K562 (cell line): ENCODE measurements around the gene OR5A2. TPM values are rescaled to one million over a fixed set of nuclear protein-coding genes. Genes with fewer than 3 reads are reported as not detected.
"Not testable (repeated sequence)": the region's sequence is repeated elsewhere in the genome, so short reads cannot be mapped to it uniquely, and the experiment has no call there.

Experiments used
- ATAC-seq: fragments of 200-7000 bp; cut with Tn5 transposase; 3 replicates; pipeline ENCODE4 v1.9.1; 2020; ENCODE audit warnings: moderate library complexity
- BruUV-seq: library from RNA; stranded (reverse); fragments of 400-500 nt; replicated peaks from 2 replicates; lab custom pipeline; 2021; lab: Mats Ljungman, UMichigan
- CTCF ChIA-PET: fragments of 300-600 bp; formaldehyde crosslinking; extraction: SDS; loops from one replicate; lab custom pipeline; 2021; ENCODE audit warnings: low intra/inter-chr PET ratio; lab: Yijun Ruan, JAX
- POLR2A ChIA-PET: fragments of 300-600, 350-650 bp; sonication (Branson Sonifier 250); formaldehyde crosslinking; extraction: SDS; loops from one replicate; lab custom pipeline; 2021; ENCODE audit warnings: antibody characterized with exemption, inconsistent platforms; lab: Yijun Ruan, JAX
- DNase-seq, 4 experiments: peaks; one replicate each; pipeline versions ENCODE4 v3.0.0 to v3.0.0-alpha.2; 2011 to 2018; ENCODE audit warnings: low spot score in 3 of 4, mixed read lengths in 3 of 4; ENCODE audit errors: extremely low read depth in 1 of 4
- FAIRE-seq: peaks from 2 replicates; lab custom pipeline; 2011; peaks lifted over from hg19 to GRCh38; lab: Jason Lieb, UNC
- H2AFZ ChIP-seq: 2 replicates; pipeline ENCODE4 v1.6.0; 2011; ENCODE audit warnings: low read depth, low read length, control low read depth, inconsistent platforms
- H3K27ac ChIP-seq: fragments of 200-600 bp; 3 replicates; pipeline ENCODE4 v1.8.0; 2011; ENCODE audit warnings: low read depth, mild to moderate bottlenecking, control low read depth, inconsistent platforms, low read length, moderate library complexity, mixed read lengths; ENCODE audit errors: extremely low read depth
- H3K27me3 ChIP-seq, 2 experiments: fragments of 300-600 bp in 1 of 2; 2 replicates in 1 of 2; 3 replicates in 1 of 2; pipeline versions ENCODE4 v1.6.0 to v1.8.0; 2011; ENCODE audit warnings: inconsistent platforms in 2 of 2, low read length in 2 of 2, mild to moderate bottlenecking in 1 of 2, mixed read lengths in 1 of 2, moderate library complexity in 1 of 2; ENCODE audit not compliant: control insufficient read depth in 2 of 2, insufficient read depth in 2 of 2
- H3K36me3 ChIP-seq: fragments of 300-600 bp; 3 replicates; pipeline ENCODE4 v1.8.0; 2011; ENCODE audit warnings: mild to moderate bottlenecking, low read length, inconsistent platforms; ENCODE audit not compliant: control insufficient read depth, insufficient read depth
- H3K4me1 ChIP-seq, 2 experiments: fragments of 200-600 bp in 1 of 2; replicated peaks in 1 of 2; 2 replicates in 1 of 2; 3 replicates in 1 of 2; pipeline versions ENCODE4 v1.5.1 to v1.8.0; 2011; ENCODE audit warnings: inconsistent platforms in 2 of 2, low read length in 2 of 2, mild to moderate bottlenecking in 1 of 2, mixed read lengths in 1 of 2, moderate library complexity in 1 of 2; ENCODE audit not compliant: control insufficient read depth in 2 of 2, insufficient read depth in 2 of 2
- H3K4me2 ChIP-seq: 2 replicates; pipeline ENCODE4 v1.6.1; 2011; ENCODE audit warnings: low read length, control low read depth, inconsistent platforms, mixed read lengths; ENCODE audit not compliant: insufficient read depth
- H3K4me3 ChIP-seq: fragments of 200-600 bp; sonication (generic), shearing (Covaris generic); 2 replicates; pipeline ENCODE4 v1.5.1; 2016; ENCODE audit warnings: control low read depth, inconsistent platforms
- H3K79me2 ChIP-seq: fragments of 200-600 bp; 3 replicates; pipeline ENCODE4 v1.8.0; 2011; ENCODE audit warnings: low read length, inconsistent platforms; ENCODE audit not compliant: control insufficient read depth, insufficient read depth
- H3K9ac ChIP-seq, 2 experiments: 2 replicates each; pipeline versions ENCODE4 v1.6.0 to v1.6.1; 2011; ENCODE audit warnings: low read depth in 2 of 2, low read length in 2 of 2, control low read depth in 1 of 2, inconsistent platforms in 1 of 2, mild to moderate bottlenecking in 1 of 2, mixed read lengths in 1 of 2; ENCODE audit not compliant: insufficient read depth in 1 of 2
- H3K9me1 ChIP-seq: one replicate; pipeline ENCODE4 v1.6.0; 2011; ENCODE audit warnings: inconsistent platforms, mild to moderate bottlenecking, low read length, moderate library complexity; ENCODE audit not compliant: control insufficient read depth, insufficient read depth
- H3K9me3 ChIP-seq: replicated peaks from 2 replicates; pipeline ENCODE4 v1.5.1; 2011; ENCODE audit warnings: low read depth, low read length, inconsistent platforms; ENCODE audit not compliant: control insufficient read depth, insufficient read depth
- H4K20me1 ChIP-seq: replicated peaks from 2 replicates; pipeline ENCODE4 v1.6.1; 2011; ENCODE audit warnings: low read length, inconsistent platforms, mixed read lengths; ENCODE audit not compliant: control insufficient read depth, insufficient read depth
- AFF1 ChIP-seq, 2 experiments: fragments of 450-650 bp; IDR thresholded peaks; 2 replicates each; pipeline ENCODE4 v1.6.1; 2018; ENCODE audit warnings: mild to moderate bottlenecking in 2 of 2, low read depth in 1 of 2; ENCODE audit not compliant: partially characterized antibody in 2 of 2
- WGBS: fragments of 100-300 bp; shearing (Covaris generic); methylation state at CpG from one replicate; pipeline ENCODE4 v1.1.6; 2016; ENCODE audit warnings: low coverage, mixed read lengths; ENCODE audit not compliant: insufficient coverage; ENCODE audit errors: missing lambda C conversion rate; 5-methylcytosine and 5-hydroxymethylcytosine counted together
- in situ Hi-C: fragments of 300-500 bp; cut with MboI; formaldehyde crosslinking; loops from 4 replicates; pipeline ENCODE4 v1.15.0; 2018; ENCODE audit warnings: inconsistent platforms, mixed read lengths
- intact Hi-C: fragments of 100-400 bp; cut with micrococcal nuclease; formaldehyde crosslinking; loops from 2 replicates; pipeline ENCODE4 v1.14.2; 2022
- polyA plus RNA-seq, 8 experiments: library from polyadenylated mRNA; depleted of rRNA in 4 of 8; stranded (reverse) in 5 of 8; unstranded in 3 of 8; fragments of >200 nt; fragmentation: Nextera tagmentation in 2 of 8; fragmentation: Illumina TruSeq in 1 of 8; extraction: Ambion mirVana in 2 of 8; extraction: Trizol in 1 of 8; gene quantifications; 2 replicates each; pipeline versions ENCODE4 v1.2.1 to v1.2.3, GENCODE V29; 2011 to 2014; ENCODE audit warnings: inconsistent platforms in 1 of 8, missing spikeins in 1 of 8
- total RNA-seq, 7 experiments: library from RNA; depleted of rRNA in 6 of 7; stranded (reverse); fragments of >200 nt in 6 of 7; fragmentation: Illumina TruSeq in 2 of 7; extraction: Trizol in 2 of 7; gene quantifications; 2 replicates each; pipeline versions ENCODE4 v1.2.1 to v1.2.3, GENCODE V29; 2011 to 2021; ENCODE audit warnings: low replicate concordance in 1 of 7

The OR5A2 gene
- total and polyA plus RNA-seq, 9 of the 15 experiments (the other 6 are each of a cell fraction or from before 2014, with no cell fraction given) = not detected

GRCh38 chr11:59445624-59446023, 19.4 kb upstream of the OR5A2 start:
- H3K9me1 ChIP-seq, H3K9ac ChIP-seq, H3K4me2 ChIP-seq, H3K9me3 ChIP-seq, H3K27me3 ChIP-seq, H3K36me3 ChIP-seq, DNase-seq, CTCF ChIA-PET, H3K4me3 ChIP-seq, intact Hi-C loops, H2AFZ ChIP-seq, ATAC-seq, H3K27ac ChIP-seq, H4K20me1 ChIP-seq, FAIRE-seq, POLR2A ChIA-PET, in situ Hi-C loops, BruUV-seq, H3K4me1 ChIP-seq, H3K79me2 ChIP-seq: not testable (repeated sequence)
- TF ChIP-seq AFF1 (IDR thresholded peaks at IDR 0.05; ENCODE audit: low read depth in 1 of 2, partially characterized antibody in 2 of 2) = peak in 1 of 2 experiments; percentile 95
- 0% methylated on average over 1 of the region's 1 CpG for WGBS
